HG03066 (cell line): ENCODE data around the gene EGFL7.
"Not testable (repeated sequence)": the region's sequence is repeated elsewhere in the genome, so short reads cannot be mapped to it uniquely, and the experiment has no call there.

Experiments
- ATAC-seq: cut with Tn5 transposase; IDR thresholded peaks from one replicate; pipeline ENCODE4 v1.9.1; 2021; ENCODE audit warnings: low read depth; ENCODE audit not compliant: unreplicated experiment

The EGFL7 gene

DNA sequence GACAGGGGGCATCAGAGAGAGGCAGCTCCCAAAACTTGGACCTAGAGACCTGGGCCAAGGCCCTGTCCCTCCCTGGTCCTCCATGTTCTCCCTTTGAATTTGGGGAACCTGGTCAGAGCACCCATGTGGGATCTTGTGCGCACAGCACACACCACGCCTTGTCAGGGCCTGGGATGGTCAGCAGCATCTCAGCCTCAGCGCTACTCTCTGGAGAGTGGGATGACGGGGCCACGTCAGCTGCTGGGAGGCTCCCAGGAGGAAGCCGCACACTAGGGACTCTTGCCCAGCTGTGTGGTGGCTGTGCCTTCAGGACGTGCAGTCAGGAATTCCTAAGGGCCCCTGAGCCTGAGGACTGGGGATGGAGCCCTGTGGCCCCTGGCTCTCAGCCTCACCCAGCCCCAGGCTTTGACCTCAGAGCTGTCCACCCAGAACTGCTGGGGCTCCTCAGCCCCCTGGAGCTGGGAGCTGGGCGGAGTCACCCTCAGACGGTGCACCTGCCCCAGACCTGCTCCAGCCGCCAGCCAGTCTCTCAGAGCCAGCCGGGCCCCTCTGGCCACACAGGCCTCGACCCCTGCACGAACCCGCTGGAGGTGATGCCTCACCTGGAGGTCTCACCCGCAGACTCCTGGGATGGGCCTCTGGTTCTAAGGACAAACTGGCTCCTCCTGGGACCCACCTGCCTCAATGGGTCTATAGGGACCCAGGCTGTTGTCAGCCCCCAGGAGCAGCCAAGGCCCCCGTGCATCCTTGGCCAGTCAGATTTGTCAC is 38.3 kb upstream of the EGFL7 start:
- ATAC-seq = no peak

DNA sequence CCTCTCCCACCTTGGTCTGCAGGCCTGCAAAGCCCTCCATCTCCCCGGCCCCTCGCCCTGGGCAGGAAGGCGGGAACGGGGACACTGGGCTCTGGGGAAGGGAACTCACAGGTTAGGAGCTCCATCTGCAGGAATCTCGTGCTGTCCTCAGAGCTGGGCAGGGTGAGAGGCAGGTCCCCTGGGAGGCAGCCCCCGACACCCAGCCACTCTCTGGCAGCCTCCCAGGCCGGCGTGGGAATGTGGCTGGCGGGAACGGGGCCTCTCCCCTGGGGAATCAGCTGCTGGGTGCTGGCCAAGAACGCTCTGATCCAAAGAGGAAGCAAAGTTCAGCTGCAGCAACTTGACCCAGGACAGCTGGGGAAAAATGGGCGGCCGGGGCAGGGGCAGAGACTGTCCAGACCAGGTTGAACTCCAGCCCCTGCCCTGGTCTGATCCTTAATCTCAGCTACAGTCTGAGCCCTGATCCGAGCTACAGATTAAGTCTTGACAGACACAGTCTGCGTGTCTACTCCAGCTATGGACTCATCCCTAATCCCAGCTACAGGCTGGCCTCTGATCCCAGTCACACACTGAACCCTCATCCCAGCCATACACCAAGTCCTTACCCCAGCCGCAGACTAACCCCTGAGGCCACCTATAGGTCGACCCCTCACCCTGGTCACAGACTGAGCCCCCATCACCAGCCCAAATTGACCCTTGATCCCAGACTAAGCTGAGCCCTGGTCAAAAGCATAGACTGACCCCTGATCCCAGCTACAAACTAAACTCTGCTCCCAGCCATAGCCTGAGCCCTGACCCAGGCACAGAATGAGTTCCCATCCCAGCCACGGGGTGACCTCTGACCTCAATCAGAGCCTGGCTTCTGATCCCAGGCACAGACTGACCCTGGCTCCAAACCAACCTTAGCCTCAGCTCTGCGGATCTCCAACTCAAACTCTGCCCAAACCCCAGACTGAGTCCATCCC is 37.3 kb upstream of the EGFL7 start:
- no peak for ATAC-seq

DNA sequence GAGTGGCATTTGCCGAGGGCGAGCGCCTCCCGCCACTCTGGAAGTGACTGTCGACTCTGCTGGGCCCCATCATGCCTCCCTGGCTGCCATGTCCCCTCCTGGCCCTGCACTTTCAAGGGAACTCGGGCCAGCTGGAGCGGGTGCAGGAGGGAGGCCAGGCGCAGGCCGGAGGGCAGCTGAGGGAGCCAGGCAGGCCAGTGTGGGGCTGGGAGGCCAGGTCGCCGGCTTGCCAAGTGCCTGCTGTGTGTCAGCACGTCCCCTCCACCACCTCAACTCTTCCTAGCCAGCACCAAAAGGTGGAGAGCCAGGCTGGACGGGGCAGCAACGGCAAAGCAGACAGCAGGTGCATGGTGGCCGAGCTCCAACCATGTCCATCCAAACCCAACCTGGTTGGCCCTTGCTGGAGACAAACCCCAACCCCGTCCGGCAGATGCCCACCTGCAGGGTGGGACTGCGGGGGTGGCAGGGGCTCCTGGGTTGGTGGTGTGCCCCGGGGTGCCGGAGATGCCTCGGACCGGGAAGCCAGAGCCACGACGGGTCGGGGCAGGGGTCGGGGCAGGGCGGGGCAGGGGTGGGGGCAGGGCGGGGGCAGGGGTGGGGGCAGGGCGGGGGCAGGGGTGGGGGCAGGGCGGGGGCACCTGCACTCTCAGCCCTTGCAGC is 36.5 kb upstream of the EGFL7 start:
- ATAC-seq = no peak

DNA sequence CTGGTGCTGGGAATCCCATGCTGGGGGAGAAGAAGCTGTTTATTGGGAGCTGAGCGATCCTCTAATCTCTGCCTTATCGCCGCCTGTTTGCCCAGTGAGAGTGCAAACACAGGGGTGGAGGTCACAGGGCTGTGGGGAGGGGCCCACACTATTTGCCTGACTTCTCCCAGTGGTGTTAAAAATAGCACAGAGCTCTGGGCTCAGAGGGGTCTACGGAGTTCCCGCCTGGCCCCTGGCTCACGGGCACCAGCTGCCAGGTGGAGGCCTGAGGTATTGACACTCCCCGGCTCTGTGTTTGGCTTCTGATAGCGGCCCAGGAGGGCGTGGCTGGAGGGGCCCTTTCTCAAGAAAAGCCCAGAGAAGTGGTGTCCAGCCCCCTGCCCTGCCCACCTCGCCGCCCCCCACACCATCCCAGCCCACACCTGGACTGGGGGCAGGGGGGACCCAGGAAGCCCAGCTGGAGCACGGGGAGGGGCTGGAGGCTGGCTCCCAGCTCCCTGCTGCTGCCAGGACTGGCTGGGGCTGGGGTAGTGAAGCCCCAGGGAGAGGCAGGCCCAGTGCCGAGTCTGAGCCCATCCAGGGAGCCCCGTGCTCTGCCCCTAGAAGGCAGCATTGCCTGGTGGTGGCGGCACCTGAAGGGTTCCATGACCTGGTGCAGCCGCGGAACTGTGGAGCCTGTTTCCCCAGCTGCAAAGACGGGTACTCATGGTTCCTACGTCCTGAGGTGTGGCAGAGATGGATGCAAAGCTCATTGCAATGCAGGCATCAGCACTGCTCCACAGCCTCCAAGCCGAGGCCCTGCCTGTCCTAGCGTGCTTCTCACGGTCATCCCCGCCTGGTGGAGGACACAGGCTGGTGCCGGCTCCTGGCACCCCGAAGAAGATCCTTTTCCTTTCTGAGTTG is 35.7 kb upstream of the EGFL7 start:
- ATAC-seq = no peak

DNA sequence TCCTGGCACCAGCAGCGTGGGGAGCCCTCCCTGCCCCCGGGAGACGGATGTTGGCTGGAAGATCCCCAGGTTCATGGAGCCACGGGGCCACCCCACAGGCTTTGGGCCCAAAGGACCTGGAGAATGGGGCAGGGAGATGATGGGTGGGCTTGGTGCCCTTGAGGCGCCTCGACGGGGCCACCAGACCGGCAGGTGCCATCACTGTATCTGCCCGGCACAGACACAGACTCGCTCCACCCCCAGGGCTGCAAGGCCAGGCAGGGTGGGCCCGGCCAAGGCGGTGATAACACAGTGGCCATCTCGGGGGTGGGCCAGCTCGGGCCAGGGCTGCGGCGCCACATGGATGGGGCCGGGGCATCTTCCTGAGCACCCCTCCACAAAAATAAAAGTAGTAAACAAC is 35.0 kb upstream of the EGFL7 start:
- no peak for ATAC-seq

DNA sequence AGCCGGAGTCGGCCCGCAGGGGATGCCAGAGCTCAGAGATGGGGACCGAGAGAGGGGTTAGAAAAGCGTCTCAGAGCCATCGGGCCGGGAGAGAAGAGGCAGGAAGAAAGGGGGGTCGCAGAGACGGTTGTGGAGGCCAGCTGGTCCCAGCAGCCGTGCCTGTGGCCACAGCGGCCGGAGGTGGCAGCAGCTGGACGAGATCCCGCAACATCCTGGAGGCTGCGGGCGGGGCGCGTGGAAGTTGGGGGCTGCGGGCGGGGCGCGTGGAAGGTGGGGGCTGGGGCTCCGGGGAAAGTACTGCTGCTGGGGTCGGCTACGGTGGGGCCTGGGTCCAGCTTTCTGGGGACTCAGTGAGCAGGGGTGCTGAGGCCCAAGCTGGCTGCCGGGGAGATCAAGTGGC is 34.4 kb upstream of the EGFL7 start:
- ATAC-seq = no peak

DNA sequence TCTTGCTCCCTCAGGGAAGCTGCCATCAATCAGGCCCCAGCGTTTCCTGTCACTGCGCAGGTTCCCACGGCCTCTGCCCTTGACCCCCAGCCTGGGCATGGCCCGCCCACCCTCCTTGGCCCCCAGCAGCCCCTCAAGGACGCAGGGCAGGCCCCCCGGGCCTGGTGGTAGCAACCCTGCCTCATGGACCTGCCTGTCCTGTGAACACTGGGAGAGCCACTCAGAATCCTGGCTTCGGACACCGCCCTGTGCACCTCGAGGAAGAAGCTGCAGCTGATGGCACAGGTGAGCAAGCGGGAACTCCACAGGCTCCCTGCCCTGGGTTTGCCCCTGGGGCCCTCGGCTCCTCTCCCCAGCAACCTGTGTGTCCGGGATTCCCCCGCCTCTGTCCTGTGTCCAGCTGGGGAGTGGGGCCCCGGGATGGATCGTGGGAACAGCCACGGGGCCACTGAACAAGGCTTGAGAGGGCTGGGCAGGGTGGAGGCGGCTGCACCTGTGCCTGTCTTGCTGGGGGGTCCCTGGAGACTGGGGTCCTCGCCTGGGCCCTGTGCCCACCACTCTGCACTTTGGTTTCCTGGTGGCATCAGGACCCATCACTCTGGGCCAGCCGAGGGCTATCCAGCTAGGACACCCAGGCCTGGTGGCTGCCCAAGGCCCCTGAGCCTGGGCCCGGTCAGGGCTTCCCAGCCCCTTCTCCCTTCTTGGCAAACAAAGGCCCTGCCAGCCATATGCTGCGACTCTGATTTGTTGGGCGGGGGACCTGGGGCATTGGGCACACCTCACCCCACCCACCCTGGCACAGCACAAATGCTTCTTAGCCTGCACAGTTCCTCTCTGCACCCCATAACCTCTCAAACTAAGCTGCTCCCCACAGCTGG is 33.5 kb upstream of the EGFL7 start:
- ATAC-seq = no peak

DNA sequence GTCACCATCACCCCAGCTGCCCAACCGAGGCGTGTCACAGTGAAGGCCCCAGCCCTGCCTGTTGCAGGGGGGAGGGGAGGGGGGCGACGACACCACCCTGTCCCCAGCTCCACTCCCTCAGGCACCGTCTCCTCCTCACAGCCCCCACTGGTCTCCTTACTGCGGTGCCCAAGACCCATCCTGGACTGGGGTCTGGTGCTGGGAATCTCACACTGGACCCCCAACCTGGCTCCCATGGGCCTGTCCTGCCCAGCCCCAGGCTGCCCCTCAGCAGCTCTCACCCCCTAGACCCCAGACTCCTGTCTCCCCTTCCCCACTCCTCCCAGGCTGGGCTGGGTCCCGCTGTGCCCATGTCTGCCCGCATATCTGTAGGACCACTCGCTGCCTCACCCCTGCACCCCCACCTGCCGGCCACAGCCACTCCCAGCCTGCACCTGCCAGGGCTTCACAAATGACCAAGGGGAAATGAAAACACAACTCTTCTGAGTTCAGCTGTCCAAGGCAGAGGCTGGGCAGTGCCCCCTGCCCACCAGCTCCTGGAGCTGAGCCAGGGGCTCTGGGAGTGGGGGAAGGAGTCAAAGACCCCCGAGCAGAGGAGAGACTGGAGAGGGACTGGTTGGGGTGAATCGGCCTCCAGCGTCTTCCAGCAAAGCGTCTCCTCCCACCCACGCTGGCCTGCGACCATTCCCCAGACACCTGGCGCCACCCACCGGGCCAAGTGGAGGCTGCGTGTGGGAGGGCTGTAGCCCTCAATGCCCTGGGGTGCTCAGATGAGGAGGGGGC is 32.6 kb upstream of the EGFL7 start:
- no peak for ATAC-seq

DNA sequence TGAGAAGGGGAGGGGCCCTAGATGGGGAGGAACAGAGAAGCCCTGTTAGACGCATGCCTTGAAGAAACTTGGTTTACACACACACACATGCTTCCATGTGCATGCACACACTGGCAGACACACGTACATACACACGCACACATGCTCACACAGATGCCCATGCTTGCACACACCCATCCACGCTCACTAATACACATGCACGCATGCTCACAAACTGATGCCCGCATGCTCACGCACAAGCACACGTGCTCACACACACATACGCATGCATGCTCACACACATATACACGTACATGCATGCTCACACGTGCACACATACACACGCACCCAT is 32.1 kb upstream of the EGFL7 start:
- ATAC-seq = no peak

DNA sequence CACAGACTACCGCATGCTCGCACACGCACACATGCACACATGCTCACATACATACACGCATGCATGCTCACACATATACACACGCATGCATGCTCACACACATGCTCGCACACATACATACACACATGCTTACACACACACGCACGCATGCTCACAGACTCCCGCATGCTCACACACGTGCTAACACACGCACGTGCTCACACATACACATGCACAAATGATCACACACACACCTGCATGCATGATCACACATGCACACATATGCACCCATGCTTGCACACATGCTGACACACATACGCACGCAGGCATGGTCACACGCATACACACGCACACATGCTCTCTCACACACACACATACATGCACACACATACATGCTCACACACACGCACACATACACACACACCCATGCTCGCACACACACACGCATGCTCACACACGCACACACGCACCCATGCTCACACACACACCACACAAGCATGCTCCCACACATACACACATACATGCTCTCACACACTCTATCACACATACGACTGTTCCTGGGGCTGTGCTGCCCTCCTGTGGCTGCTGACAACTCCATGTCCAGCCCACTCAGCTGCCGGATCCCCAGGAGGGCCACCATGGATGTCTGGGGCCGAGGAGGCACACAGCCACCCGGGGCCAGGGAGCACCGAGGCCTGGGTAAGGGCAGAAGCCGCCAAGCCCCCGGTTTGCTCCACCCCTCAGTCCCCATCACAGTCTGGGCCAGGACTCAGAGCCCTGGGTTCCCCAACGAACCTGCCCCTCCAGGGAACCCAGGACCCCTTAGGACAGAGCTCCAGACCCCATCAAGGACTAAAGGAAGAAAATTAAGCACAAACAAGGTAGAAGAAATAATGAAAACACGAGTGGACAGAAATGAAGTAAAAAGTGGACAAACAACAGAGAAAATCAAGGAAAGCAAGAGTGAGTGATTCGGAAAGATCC is 31.4 kb upstream of the EGFL7 start:
- no peak for ATAC-seq

DNA sequence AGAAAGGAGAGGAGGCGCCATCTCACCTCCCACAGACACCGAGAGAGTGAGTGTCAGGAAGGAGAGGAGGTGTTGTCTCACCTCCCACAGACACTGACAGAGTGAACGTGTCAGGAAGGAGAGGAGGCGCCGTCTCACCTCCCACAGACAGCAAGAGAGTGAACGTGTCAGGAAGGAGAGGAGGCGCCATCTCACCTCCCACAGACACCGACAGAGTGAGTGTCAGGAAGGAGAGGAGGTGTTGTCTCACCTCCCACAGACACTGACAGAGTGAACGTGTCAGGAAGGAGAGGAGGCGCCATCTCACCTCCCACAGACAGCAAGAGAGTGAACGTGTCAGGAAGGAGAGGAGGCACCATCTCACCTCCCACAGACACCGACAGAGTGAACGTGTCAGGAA is 30.6 kb upstream of the EGFL7 start:
- ATAC-seq = not testable (repeated sequence)

DNA sequence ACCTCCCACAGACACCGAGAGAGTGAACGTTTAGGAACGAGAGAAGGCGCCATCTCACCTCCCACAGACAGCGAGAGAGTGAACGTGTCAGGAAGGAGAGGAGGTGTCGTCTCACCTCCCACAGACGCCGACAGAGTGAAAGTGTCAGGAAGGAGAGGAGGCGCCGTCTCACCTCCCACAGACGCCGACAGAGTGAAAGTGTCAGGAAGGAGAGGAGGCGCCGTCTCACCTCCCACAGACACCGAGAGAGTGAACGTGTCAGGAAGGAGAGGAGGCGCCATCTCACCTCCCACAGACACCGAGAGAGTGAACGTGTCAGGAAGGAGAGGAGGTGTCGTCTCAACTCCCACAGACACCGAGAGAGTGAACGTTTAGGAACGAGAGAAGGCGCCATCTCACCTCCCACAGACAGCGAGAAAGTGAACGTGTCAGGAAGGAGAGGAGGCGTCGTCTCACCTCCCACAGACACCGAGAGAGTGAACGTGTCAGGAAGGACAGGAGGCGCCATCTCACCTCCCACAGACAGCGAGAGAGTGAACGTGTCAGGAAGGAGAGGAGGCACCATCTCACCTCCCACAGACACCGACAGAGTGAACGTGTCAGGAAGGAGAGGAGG is 30.1 kb upstream of the EGFL7 start:
- ATAC-seq = not testable (repeated sequence)

DNA sequence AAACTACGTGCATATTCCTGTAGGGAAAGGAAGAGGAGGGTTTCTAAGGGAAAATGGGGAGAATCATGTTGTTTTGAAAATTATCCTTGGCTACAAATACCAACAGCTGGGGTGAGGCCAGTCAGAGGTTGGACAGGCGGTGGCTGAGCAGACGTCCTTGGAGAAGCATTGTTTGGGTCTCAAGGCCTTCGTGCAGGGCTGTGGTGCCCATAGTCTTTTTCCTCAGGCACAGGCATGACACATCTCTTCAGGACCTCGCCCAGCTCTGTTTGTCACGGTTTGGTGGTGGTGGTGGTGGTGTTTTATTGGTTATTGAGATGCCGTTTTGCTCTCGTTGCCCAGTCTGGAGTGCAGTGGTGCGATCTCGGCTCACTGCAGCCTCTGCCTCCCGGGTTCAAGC is 27.8 kb upstream of the EGFL7 start:
- no peak for ATAC-seq

DNA sequence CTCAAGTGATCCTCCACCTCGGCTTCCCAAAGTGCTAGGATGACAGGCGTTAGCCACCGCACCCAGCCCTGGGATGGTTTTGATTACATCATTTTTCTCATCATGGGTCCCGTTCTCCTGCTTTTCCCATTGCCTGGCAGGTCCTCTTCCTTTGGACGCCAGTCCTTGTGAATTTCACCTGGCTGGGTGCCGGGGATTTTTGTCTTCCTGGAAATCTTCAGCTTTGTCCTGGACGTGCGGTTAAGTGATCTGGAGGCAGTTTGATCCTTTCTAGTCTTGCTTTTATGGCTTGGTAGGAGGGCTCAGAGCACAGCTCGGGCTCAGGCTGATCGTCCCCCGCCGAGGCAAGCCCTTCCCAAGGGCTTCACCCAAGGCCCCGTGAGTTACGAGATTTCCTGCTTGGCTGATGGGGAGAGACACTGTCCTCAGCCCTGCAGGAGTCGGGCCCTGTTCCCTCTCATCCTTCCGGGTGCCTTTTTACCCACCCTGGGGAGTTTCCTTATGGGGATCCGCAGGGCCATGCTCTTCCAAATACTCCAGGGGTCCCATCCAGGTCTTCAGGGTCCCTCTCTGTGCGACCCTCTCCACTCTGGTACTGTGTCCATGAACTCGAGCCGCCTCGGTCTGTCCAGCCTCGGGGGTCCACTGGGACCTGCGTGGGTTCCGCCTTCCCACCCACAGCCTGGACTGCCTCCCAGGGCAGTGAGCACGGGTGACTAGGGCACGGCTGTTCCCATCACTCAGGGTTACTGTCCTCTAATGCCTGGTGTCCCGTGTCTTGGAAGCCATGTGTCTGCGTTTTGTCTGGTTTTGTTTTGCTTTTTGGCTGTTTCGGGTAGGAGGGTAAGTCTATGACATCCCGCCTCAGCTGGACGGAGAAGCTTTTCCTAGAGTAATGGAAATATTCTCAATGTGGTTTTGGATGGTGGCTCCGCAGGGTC is 22.3 kb upstream of the EGFL7 start:
- ATAC-seq = no peak

DNA sequence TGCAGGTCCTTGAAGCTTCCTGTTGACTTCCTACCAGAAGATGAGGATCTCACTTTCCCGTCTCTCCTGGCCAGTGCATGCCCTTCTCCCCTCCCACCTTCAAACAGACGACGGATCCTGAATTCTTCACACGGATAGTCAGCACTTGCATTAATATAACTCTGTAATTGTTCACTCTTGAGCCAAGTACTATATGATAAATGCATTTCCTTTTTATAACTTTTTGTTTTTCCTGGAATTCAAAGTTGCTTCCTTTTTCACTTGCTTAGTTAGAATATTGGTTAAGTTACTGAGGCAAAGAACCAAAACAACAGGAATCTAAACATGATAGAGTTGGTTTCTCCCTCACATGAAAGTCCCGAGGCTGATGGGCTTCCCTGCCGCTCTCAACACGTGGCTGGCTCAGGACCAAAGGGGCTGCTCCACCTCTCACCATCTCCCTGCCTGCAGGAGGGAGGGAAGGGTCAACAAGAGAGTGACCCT is 20.2 kb upstream of the EGFL7 start:
- no peak for ATAC-seq
